Measurements from ENCODE around the gene CORO2B.

Gene CORO2B

GRCh38 chr15:68699124-68699880 lies 120.5 kb downstream of the CORO2B start:
- H3K4me3 ChIP-seq (ENCODE audit: low read length) = no peak overlapping the region
- TF ChIP-seq, protein P1, sequence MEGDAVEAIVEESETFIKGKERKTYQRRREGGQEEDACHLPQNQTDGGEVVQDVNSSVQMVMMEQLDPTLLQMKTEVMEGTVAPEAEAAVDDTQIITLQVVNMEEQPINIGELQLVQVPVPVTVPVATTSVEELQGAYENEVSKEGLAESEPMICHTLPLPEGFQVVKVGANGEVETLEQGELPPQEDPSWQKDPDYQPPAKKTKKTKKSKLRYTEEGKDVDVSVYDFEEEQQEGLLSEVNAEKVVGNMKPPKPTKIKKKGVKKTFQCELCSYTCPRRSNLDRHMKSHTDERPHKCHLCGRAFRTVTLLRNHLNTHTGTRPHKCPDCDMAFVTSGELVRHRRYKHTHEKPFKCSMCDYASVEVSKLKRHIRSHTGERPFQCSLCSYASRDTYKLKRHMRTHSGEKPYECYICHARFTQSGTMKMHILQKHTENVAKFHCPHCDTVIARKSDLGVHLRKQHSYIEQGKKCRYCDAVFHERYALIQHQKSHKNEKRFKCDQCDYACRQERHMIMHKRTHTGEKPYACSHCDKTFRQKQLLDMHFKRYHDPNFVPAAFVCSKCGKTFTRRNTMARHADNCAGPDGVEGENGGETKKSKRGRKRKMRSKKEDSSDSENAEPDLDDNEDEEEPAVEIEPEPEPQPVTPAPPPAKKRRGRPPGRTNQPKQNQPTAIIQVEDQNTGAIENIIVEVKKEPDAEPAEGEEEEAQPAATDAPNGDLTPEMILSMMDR (conservative IDR thresholded peaks at IDR 0.05; ENCODE audit: low read depth, low read length) = no peak
- no peak for DNase-seq (ENCODE audit: low read depth)

DNA sequence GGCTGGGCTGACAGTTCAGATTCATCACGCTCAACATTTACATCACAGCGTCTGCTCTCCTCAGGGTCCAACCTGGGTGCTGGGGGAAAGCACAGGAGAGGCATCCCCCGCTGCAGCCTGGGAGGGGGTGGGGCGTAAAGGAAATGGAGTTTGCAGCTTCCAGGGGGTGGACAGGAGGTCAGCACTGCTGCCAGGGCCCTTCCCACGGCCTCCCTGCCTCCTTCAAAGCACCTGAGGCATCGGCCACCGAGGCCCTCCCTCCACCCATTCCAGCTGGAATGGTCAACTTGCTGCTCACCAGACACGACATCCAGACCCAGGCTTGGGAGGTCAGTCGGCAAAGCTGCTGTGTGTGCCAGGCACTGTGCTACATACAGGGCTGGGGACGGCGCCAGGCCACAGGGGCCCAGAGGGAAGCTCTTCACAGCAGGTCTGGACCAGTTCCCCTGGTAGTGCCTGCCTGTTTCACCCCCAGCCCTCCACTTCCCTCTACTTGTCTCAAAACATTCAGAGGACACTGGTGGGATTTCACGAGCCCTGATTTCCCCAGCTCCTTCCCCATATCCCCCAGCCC lies 121.2 kb downstream of the CORO2B start:
- no peak overlapping the region for H3K4me3 ChIP-seq (ENCODE audit: low read length)
- TF ChIP-seq, protein P1 (conservative IDR thresholded peaks at IDR 0.05; ENCODE audit: low read depth, low read length) = no peak
- DNase-seq (ENCODE audit: low read depth) = no peak

GRCh38 chr15:68700455-68701123 lies 121.8 kb downstream of the CORO2B start:
- TF ChIP-seq, protein P1 (conservative IDR thresholded peaks at IDR 0.05; ENCODE audit: low read depth, low read length) = no peak
- no peak overlapping the region for H3K4me3 ChIP-seq (ENCODE audit: low read length)
- DNase-seq (ENCODE audit: low read depth) = no peak

DNA sequence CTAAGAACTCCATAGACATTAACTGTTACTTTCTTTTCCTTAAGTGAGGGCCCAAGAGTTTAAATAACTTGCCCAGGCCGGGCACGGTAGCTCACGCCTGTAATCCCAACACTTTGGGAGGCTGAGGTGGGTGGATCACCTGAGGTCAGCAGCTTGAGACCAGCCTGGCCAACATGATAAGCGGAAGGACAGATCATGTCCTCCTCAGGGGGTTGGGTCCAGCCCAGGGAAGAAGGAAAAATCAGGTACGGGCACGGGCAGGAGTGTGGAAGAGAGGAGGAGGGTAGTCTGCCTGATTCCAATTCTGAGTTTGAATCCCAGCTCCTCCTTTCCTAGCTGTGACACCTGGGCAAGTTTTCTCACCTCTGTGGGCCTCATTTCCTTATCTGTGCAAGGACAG lies 123.1 kb downstream of the CORO2B start:
- H3K4me3 ChIP-seq (ENCODE audit: low read length) = no peak overlapping the region
- TF ChIP-seq, protein P1 (conservative IDR thresholded peaks at IDR 0.05; ENCODE audit: low read depth, low read length) = no peak
- no peak for DNase-seq (ENCODE audit: low read depth)

DNA sequence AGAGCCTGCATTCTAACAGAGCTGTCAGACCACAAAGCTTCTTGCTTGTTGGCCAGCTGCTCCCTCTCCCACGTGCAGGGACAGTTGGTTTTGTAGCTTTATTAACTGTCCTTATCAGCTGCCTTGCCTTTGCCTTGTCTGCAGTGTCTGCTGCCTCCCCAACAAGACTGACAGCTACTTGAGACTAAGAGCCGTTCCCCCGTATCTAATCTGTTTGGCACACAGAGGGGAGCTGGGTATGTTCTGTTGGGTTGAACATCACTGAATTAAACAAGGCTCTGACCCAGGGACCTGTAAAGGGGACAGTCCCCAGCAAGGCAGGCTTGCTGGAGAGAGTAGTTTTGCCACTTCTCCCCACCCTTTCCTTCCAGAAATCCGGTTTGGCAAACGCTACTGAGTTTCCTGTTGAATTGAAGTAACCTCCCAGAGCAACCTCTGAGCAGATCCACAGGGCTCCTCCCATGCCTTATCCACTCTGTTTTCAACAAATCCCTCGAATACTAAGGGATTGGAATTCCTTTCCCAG lies 125.8 kb downstream of the CORO2B start:
- no peak overlapping the region for H3K4me3 ChIP-seq (ENCODE audit: low read length)
- DNase-seq (ENCODE audit: low read depth) = no peak
- TF ChIP-seq, protein P1 (conservative IDR thresholded peaks at IDR 0.05; ENCODE audit: low read depth, low read length) = no peak

DNA sequence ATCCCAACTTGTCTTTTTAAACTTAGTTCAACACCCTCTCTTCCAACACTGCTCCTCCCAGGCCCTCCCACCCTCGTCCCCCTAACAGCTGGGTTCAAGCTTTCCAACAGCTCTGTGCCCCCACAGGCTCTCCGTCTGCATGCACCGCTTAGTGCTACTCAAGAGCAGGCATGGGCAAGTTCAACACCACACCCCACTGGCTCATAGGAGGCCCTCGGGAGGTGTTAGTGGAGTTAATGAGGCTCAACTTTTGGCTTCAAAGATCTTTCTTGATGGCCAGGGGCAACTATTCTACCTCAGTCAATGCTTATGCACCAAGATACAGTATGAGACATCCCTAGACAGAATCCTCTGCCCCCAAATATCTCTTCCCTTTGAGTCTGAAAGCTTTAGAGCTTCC lies 127.5 kb downstream of the CORO2B start:
- no peak overlapping the region for H3K4me3 ChIP-seq (ENCODE audit: low read length)
- TF ChIP-seq, protein P1 (conservative IDR thresholded peaks at IDR 0.05; ENCODE audit: low read depth, low read length) = no peak
- no peak for DNase-seq (ENCODE audit: low read depth)
